ENCODE results near the gene TTC9B.
"Not testable (repeated sequence)": the region's sequence is repeated elsewhere in the genome, so short reads cannot be mapped to it uniquely, and the experiment has no call there.

TTC9B gene

GRCh38 chr19:40214936-40215335 lies 3.2 kb downstream of the TTC9B start:
- DNase-seq (ENCODE audit: low read depth): no peak

- no peak for DNase-seq (ENCODE audit: low read depth)
Measured at GRCh38 chr19:40213882-40214570, 4.2 kb downstream of the TTC9B start.

DNA sequence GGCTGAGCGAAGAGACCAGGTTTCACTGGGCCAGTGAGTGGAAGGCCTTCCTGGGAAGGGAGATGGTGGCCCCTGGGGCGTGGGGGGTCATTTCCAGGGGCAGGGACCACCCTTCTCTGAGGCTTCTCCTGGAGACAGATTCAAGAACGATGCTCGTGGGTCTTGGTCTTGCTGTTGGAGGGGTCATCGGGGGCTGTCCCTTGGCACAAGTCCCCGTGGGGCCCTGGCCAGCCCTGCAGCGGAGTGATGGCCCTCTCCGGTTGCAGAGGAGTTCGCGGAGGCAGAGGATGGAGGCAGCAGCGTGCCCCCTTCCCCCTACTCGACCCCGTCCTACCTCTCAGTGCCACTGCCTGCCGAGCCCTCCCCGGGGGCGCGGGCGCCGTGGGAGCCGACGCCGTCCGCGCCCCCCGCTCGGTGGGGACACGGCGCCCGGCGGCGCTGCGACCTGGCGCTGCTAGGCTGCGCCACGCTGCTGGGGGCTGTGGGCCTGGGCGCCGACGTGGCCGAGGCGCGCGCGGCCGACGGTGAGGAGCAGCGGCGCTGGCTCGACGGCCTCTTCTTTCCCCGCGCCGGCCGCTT lies 4.8 kb downstream of the TTC9B start:
- DNase-seq (ENCODE audit: low read depth): no peak

DNA sequence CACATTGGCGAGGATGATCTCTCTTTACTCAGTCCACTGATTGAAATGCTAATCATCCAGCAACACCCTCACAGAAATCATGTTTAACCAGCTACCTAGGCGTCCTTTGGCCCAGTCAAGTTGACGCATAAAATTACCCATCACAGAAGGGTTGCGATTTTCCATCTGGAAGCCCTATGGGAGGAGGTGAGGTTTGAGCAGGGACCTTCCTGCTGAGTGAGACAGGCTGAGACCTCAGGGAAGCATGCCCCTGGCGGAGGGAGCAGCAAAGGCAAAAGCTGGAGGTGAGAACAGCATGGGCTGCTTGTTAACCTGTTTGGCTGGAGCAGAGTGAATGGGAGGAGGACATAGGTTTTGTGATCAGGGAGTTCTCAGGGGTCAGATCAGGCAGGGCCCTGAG lies 7.3 kb downstream of the TTC9B start:
- no peak for DNase-seq (ENCODE audit: low read depth)

- DNase-seq (ENCODE audit: low read depth): no peak
Measured at GRCh38 chr19:40208602-40209001, 9.6 kb downstream of the TTC9B start.

DNA sequence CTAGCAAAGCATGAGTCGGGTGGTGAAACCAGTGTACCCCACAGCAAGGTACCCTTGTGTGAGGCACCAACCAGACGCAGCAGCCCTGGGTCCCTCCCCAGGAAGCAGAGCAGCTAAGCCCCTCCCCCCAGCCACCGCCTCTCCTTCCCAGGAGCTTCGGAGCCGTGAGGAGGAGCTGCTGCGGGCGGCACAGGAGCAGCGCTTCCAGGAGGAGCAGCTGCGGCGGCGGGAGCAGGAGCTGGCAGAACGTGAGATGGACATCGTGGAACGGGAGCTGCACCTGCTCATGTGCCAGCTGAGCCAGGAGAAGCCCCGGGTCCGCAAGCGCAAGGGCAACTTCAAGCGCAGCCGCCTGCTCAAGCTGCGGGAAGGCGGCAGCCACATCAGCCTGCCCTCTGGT lies 12.4 kb downstream of the TTC9B start:
- DNase-seq (ENCODE audit: low read depth): no peak

DNA sequence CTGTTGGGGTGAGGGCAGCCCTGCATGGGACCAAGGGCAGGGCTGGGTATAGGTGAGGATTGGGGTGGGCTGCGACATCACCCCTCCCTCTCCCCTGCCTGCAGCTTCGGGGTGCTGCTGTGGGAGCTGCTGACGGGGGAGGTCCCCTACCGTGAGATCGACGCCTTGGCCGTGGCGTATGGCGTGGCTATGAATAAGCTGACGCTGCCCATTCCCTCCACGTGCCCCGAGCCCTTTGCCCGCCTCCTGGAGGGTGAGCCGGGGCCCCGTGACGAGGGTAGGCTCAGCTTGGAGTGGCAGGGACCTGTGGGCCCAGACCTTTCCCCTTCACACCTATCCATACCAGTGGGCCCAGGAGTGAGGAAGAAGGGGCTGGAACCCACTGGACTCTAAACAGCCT lies 13.8 kb downstream of the TTC9B start:
- no peak for DNase-seq (ENCODE audit: low read depth)

DNA sequence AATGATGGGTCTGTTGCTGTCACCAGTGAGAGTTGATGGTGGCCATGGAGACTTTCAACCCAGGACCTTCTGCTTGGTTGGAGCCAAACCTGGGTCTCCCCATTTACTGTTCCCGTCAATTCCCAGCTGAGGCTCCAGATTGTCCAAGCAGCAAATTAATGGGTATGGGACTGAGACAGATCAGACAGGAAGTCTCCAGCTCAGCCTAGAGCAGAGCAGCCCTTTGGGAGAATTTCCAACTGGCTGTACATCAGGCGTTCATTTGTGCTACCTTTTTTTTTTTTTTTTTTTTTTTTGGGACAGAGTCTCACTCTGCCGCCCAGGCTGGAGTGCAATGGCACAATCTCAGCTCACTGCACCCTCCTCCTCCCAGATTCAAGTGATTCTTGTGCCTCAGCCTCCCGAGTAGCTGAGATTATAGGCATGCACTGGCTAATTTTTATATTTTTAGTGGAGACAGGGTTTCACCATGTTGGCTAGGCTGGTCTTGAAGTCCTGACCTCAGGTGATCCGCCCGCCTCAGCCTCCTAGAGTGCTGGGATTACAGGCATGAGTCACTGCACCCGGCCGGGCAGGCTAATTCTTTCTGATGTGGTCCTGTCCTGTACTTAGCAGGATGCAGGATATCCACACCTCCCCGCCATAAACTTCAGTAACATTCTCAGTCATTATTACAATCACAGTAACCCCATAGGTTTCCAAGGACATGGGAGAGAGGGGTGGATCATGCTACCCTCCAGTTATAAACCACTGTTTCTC lies 17.7 kb downstream of the TTC9B start:
- no peak for DNase-seq (ENCODE audit: low read depth)

DNA sequence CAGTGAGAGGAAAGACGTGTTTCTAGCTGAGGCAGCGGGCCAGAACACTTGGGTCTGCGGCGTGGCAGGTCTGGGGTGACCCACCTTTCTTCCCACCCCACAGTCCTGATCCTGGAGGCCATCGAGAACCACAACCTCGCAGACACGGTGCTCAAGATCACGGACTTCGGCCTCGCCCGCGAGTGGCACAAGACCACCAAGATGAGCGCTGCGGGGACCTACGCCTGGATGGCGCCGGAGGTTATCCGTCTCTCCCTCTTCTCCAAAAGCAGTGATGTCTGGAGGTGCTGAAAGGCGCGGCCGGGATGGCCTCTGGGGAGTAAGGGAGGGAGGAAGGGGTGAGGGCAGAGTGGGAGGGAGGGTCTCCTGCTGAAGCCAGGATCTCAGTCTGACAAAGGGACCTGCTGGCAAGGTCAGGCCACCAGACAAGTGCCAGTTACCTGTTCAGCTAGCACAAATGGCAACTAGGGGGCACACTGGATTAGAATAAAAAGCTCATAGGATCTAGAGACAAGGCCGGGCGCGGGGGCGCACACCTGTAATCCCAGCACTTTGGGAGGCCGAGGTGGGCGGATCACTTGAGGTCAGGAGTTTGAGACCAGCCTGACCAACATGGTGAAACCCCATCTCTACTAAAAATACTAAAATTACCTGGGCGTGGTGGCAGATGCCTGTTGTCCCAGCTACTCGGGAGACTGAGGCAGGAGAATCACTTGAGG lies 19.8 kb downstream of the TTC9B start:
- DNase-seq (ENCODE audit: low read depth): no peak

- DNase-seq (ENCODE audit: low read depth): no peak
Measured at GRCh38 chr19:40193587-40193849, 24.7 kb downstream of the TTC9B start.

DNA sequence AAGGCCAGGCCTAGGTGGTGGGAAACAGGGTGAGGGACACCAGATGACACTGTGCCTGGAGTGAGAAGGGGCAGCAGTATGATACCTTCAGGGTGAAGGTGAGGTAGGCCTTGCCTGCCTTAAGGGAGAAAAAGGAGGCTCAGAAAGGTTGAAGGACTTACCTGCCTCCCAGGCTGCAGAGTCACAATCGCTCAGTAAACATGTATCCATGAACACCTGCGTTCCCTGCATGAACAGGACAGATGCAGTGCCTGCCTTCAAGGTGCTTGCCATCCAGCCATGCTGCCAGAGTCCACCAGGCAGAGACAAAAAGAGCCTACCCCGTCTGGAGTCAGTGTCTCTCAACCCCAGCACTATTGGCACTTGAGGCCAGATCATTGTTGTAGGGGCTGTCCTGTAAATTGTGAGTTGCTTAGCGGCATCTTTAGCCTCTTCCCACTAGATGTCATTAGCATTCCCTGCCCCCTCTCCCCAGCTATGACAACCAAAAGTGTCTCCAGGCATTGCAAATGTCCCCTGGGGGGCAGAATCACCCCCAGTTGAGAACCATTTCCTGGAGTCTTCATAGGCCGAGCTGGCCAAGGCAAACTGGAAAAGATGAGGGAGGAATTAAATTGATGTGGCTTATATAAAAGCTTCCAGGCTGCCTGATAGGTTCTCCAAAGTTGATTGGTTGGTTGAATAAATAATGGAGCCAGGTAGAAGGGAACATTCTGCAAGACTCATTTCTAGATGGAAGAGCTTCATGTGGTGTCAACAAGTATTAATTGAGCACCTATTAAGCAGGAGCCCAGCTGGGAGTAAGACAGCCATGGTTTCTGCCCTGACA lies 25.2 kb downstream of the TTC9B start:
- DNase-seq (ENCODE audit: low read depth): no peak

GRCh38 chr19:40191836-40192646 lies 26.1 kb downstream of the TTC9B start:
- DNase-seq (ENCODE audit: low read depth): no peak

GRCh38 chr19:40190891-40191835 lies 27.0 kb downstream of the TTC9B start, which contains the start of gene MAP3K10:
Gene MAP3K10 (plus strand): TSS chr19:40191426. CDS start chr19:40192032, 606 bp downstream.
- no peak for DNase-seq (ENCODE audit: low read depth)

DNA sequence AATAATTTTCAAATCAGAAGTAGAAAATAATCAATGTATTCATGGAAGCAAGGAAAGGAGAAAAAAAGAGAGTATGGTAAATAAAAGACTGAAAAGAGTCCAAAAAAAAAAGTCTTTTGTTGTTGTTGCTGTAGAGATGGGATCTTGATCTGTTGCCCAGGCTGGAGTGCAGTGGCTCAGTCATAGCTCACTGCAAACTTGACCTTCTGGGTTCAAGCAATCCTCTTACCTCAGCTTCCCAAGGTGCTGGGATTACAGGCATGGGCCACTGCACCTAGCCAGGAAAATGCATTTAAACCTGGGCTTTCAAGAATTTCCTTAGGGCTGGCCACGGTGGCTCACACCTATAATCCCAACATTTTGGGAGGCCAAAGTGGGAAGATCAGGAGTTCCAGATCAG lies 33.9 kb downstream of the TTC9B start:
- DNase-seq (ENCODE audit: low read depth): no peak

DNA sequence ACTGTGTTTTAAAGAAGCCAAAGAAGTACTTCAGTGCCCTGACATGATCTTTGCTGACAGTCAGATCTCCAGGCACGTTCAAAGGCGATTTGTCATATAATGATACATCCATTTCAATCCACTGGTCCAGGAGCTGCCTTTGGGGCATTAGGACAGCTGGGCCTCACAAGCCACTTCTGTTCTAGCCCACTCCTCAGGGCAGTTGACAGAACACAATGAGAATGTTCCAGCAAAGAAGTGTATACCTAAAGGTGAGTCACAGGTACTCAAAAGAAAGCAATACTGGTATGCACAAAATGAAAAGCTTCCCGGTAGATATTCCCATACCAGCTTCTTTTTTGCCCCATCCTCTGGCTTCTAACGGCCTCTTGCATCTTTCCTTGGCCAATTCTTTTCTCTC lies 39.4 kb downstream of the TTC9B start:
- no peak for DNase-seq (ENCODE audit: low read depth)

DNA sequence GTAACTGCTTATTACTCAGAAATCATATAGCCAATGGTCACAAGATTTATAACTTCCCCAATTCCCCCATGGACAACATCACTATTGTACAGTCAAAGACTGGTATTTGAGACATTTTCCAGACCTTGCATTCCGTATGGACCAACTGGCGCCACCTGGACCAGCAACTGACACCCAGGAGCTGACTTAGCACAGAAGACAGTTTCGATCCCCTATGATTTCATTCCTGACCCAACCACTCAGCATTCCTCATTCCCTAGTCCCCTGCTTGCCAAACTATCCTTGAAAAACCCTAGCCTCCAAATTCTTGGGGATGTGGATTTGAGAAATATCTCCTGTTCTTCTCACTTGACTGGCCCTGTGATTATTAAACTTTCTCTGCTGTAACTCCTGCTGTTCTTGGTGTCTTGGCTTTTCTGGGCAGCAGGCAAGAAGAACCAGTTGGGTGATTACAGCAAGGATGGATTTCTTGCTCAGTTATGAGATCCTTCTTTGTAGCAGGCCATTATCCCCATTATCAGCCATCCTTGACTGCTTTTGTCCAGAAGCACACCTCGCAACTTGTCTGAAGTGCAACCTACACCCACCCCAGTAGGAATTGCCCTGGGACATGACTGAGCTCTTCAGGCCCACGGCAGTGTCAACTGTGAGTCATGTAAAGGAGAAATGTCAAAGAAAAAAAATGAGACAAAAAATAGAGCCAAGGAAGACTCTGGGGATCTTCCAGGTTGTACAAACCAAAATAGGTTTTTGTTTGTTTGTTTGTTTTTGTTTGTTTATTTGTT lies 40.7 kb downstream of the TTC9B start:
- DNase-seq (ENCODE audit: low read depth): no peak

DNA sequence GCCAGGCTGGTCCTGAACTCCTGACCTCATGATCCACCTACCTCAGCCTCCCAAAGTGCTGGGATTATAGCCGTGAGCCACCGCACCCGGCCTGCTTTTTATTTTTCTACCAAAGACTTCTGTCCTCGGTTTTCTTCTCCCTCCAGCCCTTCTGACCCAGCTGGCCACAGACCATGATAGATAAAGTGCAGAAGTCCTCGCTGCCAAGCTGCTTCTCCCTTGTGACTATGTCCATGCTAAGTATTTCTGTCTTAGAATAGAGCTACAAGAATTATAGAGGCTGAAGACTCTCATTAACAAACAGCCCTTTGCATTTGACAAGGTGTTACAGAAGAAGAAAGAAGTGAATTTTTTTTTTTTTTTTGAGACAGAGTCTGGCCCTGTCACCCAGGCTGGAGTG lies 42.4 kb downstream of the TTC9B start:
- no peak for DNase-seq (ENCODE audit: low read depth)

GRCh38 chr19:40174092-40174491 lies 44.1 kb downstream of the TTC9B start:
- no peak for DNase-seq (ENCODE audit: low read depth)

- not testable (repeated sequence) for DNase-seq (ENCODE audit: low read depth)
Measured at GRCh38 chr19:40171293-40171692, 46.9 kb downstream of the TTC9B start.
